Lower leg skin (tissue), 4 donors: ENCODE results near the gene NFX1. TPM values are rescaled to one million over a fixed set of nuclear protein-coding genes. Genes with fewer than 3 reads are reported as not detected.

Experiments used
- DNase-seq, 2 donors: peaks; one replicate each; pipeline ENCODE4 v3.0.0-alpha.2; 2019; ENCODE audit warnings: low spot score in 2 of 2
- H3K4me3 ChIP-seq: fragments of 200-600 bp; sonication (generic); 2 replicates; pipeline ENCODE4 v1.5.1; 2017; ENCODE audit warnings: mild to moderate bottlenecking, low read depth; ENCODE audit not compliant: poor library complexity, severe bottlenecking
- POLR2A ChIP-seq, 2 donors: fragments of 450-650 bp; IDR thresholded peaks; one replicate each; pipeline ENCODE4 v1.6.1; 2016 to 2017; ENCODE audit warnings: antibody characterized with exemption in 2 of 2, mild to moderate bottlenecking in 1 of 2, moderate library complexity in 1 of 2
- WGBS, 2 donors: methylation state at CpG; one replicate each; pipeline ENCODE4 v1.1.5; 2018; 5-methylcytosine and 5-hydroxymethylcytosine counted together
- intact Hi-C: fragments of 100-400 bp; cut with DNase I; formaldehyde crosslinking; loops from one replicate; pipeline ENCODE4 v1.15.0; 2023; ENCODE audit warnings: low total_unique reads
- total RNA-seq, 4 donors: library from RNA; depleted of rRNA; stranded (reverse); fragments of >200 nt; gene quantifications; one replicate each; pipeline ENCODE4 v1.1.0, GENCODE V29; 2016
- TF ChIP-seq, protein P1 (sequence below), 3 donors: fragments of 450-650 bp; IDR thresholded peaks; one replicate each; pipeline ENCODE4 v1.5.1; 2016; ENCODE audit warnings: antibody characterized with exemption in 3 of 3, mild to moderate bottlenecking in 3 of 3, moderate library complexity in 2 of 3

The NFX1 gene
- total RNA-seq, 4 donors from 2014 or later, result 39.3 to 53.6 (median 47.1) TPM

- DNase-seq, result no peak
- TF ChIP-seq POLR2A (IDR thresholded peaks at IDR 0.05), result no peak
- TF ChIP-seq, protein P1, sequence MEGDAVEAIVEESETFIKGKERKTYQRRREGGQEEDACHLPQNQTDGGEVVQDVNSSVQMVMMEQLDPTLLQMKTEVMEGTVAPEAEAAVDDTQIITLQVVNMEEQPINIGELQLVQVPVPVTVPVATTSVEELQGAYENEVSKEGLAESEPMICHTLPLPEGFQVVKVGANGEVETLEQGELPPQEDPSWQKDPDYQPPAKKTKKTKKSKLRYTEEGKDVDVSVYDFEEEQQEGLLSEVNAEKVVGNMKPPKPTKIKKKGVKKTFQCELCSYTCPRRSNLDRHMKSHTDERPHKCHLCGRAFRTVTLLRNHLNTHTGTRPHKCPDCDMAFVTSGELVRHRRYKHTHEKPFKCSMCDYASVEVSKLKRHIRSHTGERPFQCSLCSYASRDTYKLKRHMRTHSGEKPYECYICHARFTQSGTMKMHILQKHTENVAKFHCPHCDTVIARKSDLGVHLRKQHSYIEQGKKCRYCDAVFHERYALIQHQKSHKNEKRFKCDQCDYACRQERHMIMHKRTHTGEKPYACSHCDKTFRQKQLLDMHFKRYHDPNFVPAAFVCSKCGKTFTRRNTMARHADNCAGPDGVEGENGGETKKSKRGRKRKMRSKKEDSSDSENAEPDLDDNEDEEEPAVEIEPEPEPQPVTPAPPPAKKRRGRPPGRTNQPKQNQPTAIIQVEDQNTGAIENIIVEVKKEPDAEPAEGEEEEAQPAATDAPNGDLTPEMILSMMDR (IDR thresholded peaks at IDR 0.05), result no peak
- H3K4me3 ChIP-seq, result no peak overlapping the region
- 22 to 48% methylated on average over 12 of the region's 13 CpGs for WGBS, 2 donors
- intact Hi-C loops, result no loop called here
Observed at GRCh38 chr9:33414889-33415500, 124.7 kb downstream of the NFX1 start.

DNA sequence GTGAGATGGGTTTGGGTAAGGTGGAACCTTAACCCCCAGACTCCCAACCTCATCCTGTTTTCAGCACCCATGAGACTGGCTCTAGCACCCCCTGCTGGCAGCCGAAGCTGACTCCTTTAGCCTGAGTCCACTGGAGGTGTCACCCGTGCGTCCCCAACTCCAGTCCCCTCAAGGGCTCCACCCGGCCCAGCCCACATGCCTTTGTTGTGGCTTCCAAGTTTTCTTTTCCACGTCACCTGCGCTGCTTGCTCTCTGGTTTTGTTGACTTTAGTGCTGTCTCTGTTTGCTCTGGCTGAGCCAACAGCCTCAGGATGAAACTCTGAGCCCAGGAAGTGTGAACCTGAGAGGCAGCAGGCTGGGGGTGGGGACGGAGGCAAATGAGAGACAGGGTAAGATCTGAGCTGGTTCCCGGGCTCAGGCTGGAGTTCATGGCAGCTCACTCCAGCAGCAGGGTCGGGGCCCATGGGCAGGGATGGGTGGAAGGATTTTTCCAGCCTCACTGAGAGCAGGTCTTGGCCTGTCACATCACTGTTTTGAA is 125.3 kb downstream of the NFX1 start:
- H3K4me3 ChIP-seq, result no peak overlapping the region
- WGBS, 2 donors, result 13 to 22% methylated on average over 9 of the region's 9 CpGs
- intact Hi-C loops, result no loop called here
- TF ChIP-seq, protein P1 (IDR thresholded peaks at IDR 0.05), result peak in 1 of 3 donors; percentile 95
- no peak for TF ChIP-seq POLR2A (IDR thresholded peaks at IDR 0.05)
- DNase-seq, result peak; percentile 68 to 96

DNA sequence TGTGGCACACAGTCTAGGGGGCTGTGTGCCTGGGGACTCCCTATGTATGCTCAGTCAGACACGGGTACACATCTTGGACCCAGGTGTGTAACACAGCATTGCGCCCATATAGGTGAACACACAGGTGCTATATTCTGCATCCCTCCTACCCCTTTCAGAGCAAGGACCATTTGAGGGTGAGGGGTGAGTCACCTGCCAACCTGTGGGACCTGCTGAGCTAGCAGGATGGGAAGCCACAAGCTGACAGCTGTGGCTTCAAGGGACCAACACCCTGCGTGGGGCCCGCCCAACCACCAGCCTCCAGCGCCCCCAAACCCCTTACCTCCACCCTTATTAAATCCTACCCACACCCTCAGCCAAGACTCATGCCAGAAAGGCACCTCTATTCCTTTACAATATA is 126.7 kb downstream of the NFX1 start:
- WGBS, 2 donors, result 45 to 47% methylated on average over 5 of the region's 5 CpGs
- intact Hi-C loops, result no loop called here

GRCh38 chr9:33418090-33418489 is 127.8 kb downstream of the NFX1 start:
- DNase-seq, result no peak
- H3K4me3 ChIP-seq, result no peak overlapping the region
- WGBS, 2 donors, result 46 to 54% methylated on average over 8 of the region's 8 CpGs
- intact Hi-C loops, result no loop called here
- TF ChIP-seq, protein P1 (IDR thresholded peaks at IDR 0.05), result no peak
- TF ChIP-seq POLR2A (IDR thresholded peaks at IDR 0.05), result no peak

More for the DNA sequence above, 126.7 kb downstream of the NFX1 start:
- H3K4me3 ChIP-seq, result no peak overlapping the region
- TF ChIP-seq, protein P1 (IDR thresholded peaks at IDR 0.05), result no peak
- TF ChIP-seq POLR2A (IDR thresholded peaks at IDR 0.05), result no peak
- DNase-seq, result no peak

GRCh38 chr9:33419708-33420303 is 129.5 kb downstream of the NFX1 start:
- 63 to 74% methylated on average over 10 of the region's 10 CpGs for WGBS, 2 donors
- intact Hi-C loops, result no loop called here
- no peak for DNase-seq
- TF ChIP-seq, protein P1 (IDR thresholded peaks at IDR 0.05), result no peak
- no peak for TF ChIP-seq POLR2A (IDR thresholded peaks at IDR 0.05)
- no peak overlapping the region for H3K4me3 ChIP-seq

Other genes with a start within 250 kb of the NFX1 start
- gene SMU1, start 213.8 kb upstream of the NFX1 start, total RNA-seq, result 10 to 100 TPM; 14.7 to 17.5 (median 15.7) TPM
- gene B4GALT1, start 123.2 kb upstream of the NFX1 start, total RNA-seq, result 10 to 100 TPM; 40.9 to 59.6 (median 46.3) TPM
- gene SPINK4, start 50.3 kb upstream of the NFX1 start, total RNA-seq, result not detected
- 100 to 1,000 TPM; 122 to 220 (median 172) TPM for gene BAG1, start 25.8 kb upstream of the NFX1 start, total RNA-seq
- gene CHMP5, start 25.5 kb upstream of the NFX1 start, total RNA-seq, result 10 to 100 TPM; 55.3 to 81.5 (median 65.6) TPM
- 10 to 100 TPM in 2 of 4 donors, 1 to 10 TPM in 2; 2.7 to 20.7 (median 9.6) TPM for gene AQP7, start 112.1 kb downstream of the NFX1 start, total RNA-seq
- gene AQP3, start 157.1 kb downstream of the NFX1 start, total RNA-seq, result 1,000 to 10,000 TPM in 2 of 4 donors, 100 to 1,000 TPM in 2; 728 to 1,697 (median 1,073) TPM
- 10 to 100 TPM; 26.2 to 40.2 (median 31.5) TPM for gene NOL6, start 183.4 kb downstream of the NFX1 start, total RNA-seq
- 1 to 10 TPM; 2.5 to 8.9 (median 5.1) TPM for gene ANKRD18B, start 233.7 kb downstream of the NFX1 start, total RNA-seq